IMR-90 (cell line): Measurements from ENCODE around the gene B9D1. TPM values are rescaled to one million over a fixed set of nuclear protein-coding genes. Genes with fewer than 3 reads are reported as not detected.

Experiments used
- ATAC-seq: fragments of 200-7000 bp; cut with Tn5 transposase; 2 replicates; pipeline ENCODE4 v1.9.1; 2020; ENCODE audit warnings: low read depth, mild to moderate bottlenecking, moderate library complexity
- BruUV-seq: library from RNA; stranded (reverse); fragments of 400-500 nt; replicated peaks from 2 replicates; lab custom pipeline; 2021; lab: Mats Ljungman, UMichigan
- CTCF ChIA-PET: fragments of 300-600 bp; formaldehyde crosslinking; extraction: SDS; loops from one replicate; lab custom pipeline; 2021; ENCODE audit warnings: antibody characterized with exemption; lab: Yijun Ruan, JAX
- POLR2A ChIA-PET: fragments of 300-600 bp; sonication (Branson Sonifier 250); formaldehyde crosslinking; loops from one replicate; lab custom pipeline; 2022; ENCODE audit warnings: antibody characterized with exemption; ENCODE audit not compliant: unreplicated experiment; lab: Charles Lee
- DNase-seq: peaks from one replicate; pipeline ENCODE4 v3.0.0; 2013
- H2AFZ ChIP-seq: replicated peaks from 2 replicates; pipeline ENCODE3; 2013; ENCODE audit warnings: low read length, mild to moderate bottlenecking; ENCODE audit not compliant: poor library complexity
- H2AK5ac ChIP-seq: 2 replicates; pipeline ENCODE4 v1.6.1; 2013; ENCODE audit warnings: low read depth, low read length, inconsistent platforms
- H2AK9ac ChIP-seq: replicated peaks from 2 replicates; pipeline ENCODE3; 2013; ENCODE audit warnings: mild to moderate bottlenecking, low read depth, low read length, moderate library complexity; ENCODE audit not compliant: poor library complexity
- H2BK120ac ChIP-seq: 2 replicates; pipeline ENCODE4 v1.6.1; 2013; ENCODE audit warnings: low read depth, low read length, inconsistent platforms
- H2BK15ac ChIP-seq: 3 replicates; pipeline ENCODE4 v1.6.1; 2013; ENCODE audit warnings: low read depth, low read length, inconsistent platforms
- H2BK20ac ChIP-seq: 2 replicates; pipeline ENCODE4 v1.6.1; 2013; ENCODE audit warnings: low read depth, mild to moderate bottlenecking, inconsistent platforms, low read length, moderate library complexity
- H2BK5ac ChIP-seq: 2 replicates; pipeline ENCODE4 v1.6.1; 2013; ENCODE audit warnings: mild to moderate bottlenecking, low read depth, low read length, inconsistent platforms; ENCODE audit not compliant: poor library complexity, severe bottlenecking
- H3K14ac ChIP-seq: replicated peaks from 2 replicates; pipeline ENCODE4 v1.6.1; 2013; ENCODE audit warnings: low read depth, low read length, inconsistent platforms
- H3K18ac ChIP-seq: 2 replicates; pipeline ENCODE4 v1.6.1; 2013; ENCODE audit warnings: low read depth, low read length, control low read depth
- H3K23ac ChIP-seq: 2 replicates; pipeline ENCODE4 v1.6.1; 2013; ENCODE audit warnings: low read depth, low read length, inconsistent platforms
- H3K27ac ChIP-seq: 2 replicates; pipeline ENCODE4 v1.5.1; 2013; ENCODE audit warnings: mild to moderate bottlenecking, control low read depth, low read length; ENCODE audit not compliant: insufficient read depth
- H3K27me3 ChIP-seq: 2 replicates; pipeline ENCODE4 v1.6.1; 2013; ENCODE audit warnings: low read length; ENCODE audit not compliant: control insufficient read depth, insufficient read depth
- H3K36me3 ChIP-seq: 2 replicates; pipeline ENCODE4 v1.6.1; 2013; ENCODE audit warnings: low read length, mixed read lengths; ENCODE audit not compliant: control insufficient read depth, insufficient read depth
- H3K4ac ChIP-seq: 2 replicates; pipeline ENCODE4 v1.6.1; 2013; ENCODE audit warnings: low read depth, low read length, inconsistent platforms
- H3K4me1 ChIP-seq: 2 replicates; pipeline ENCODE4 v1.6.1; 2013; ENCODE audit warnings: low read length, mixed read lengths; ENCODE audit not compliant: control insufficient read depth, insufficient read depth
- H3K4me2 ChIP-seq: 2 replicates; pipeline ENCODE4 v1.6.1; 2013; ENCODE audit warnings: low read depth, mild to moderate bottlenecking, control low read depth, low read length, moderate library complexity
- H3K4me3 ChIP-seq: 2 replicates; pipeline ENCODE4 v1.5.1; 2013; ENCODE audit warnings: low read depth, mild to moderate bottlenecking, control low read depth, low read length, moderate library complexity; ENCODE audit not compliant: insufficient read depth
- H3K56ac ChIP-seq: 2 replicates; pipeline ENCODE4 v1.6.1; 2013; ENCODE audit warnings: low read length, inconsistent platforms; ENCODE audit not compliant: insufficient read depth; ENCODE audit errors: extremely low read depth
- H3K79me1 ChIP-seq, 2 experiments: 2 replicates each; pipeline ENCODE4 v1.6.1; 2013; ENCODE audit warnings: low read length in 2 of 2, inconsistent platforms in 1 of 2, low read depth in 1 of 2
- H3K9ac ChIP-seq: 2 replicates; pipeline ENCODE4 v1.6.1; 2013; ENCODE audit warnings: low read depth, low read length, control low read depth
- H3K9me1 ChIP-seq: 2 replicates; pipeline ENCODE4 v1.6.1; 2013; ENCODE audit warnings: low read length, inconsistent platforms; ENCODE audit not compliant: insufficient read depth
- H3K9me3 ChIP-seq: 2 replicates; pipeline ENCODE4 v1.6.1; 2013; ENCODE audit warnings: low read length; ENCODE audit not compliant: control insufficient read depth, insufficient read depth
- H4K20me1 ChIP-seq: 2 replicates; pipeline ENCODE4 v1.6.1; 2013; ENCODE audit warnings: low read length, inconsistent platforms; ENCODE audit not compliant: insufficient read depth
- H4K5ac ChIP-seq: 2 replicates; pipeline ENCODE4 v1.6.1; 2013; ENCODE audit warnings: mild to moderate bottlenecking, low read depth, low read length, control low read depth
- H4K8ac ChIP-seq, 2 experiments: 2 replicates each; pipeline ENCODE4 v1.6.1; 2013; ENCODE audit warnings: low read depth in 2 of 2, low read length in 2 of 2, control low read depth in 1 of 2, inconsistent platforms in 1 of 2
- H4K91ac ChIP-seq: 2 replicates; pipeline ENCODE4 v1.6.1; 2013; ENCODE audit warnings: low read depth, low read length, inconsistent platforms; ENCODE audit not compliant: insufficient read depth
- BHLHE40 ChIP-seq: fragments of 150-350 bp; IDR thresholded peaks from 2 replicates; pipeline ENCODE4 v1.6.1; 2016; ENCODE audit warnings: mild to moderate bottlenecking, low read depth, low read length
- CEBPB ChIP-seq: IDR thresholded peaks from 2 replicates; pipeline ENCODE4 v1.6.1; 2012; ENCODE audit warnings: low read depth, low read length, improper control_type of control experiment
- CHD1 ChIP-seq: IDR thresholded peaks from 2 replicates; pipeline ENCODE4 v1.6.1; 2012; ENCODE audit warnings: low read depth, low read length, improper control_type of control experiment
- CTCF ChIP-seq: conservative IDR thresholded peaks from 2 replicates; pipeline ENCODE4 v1.5.1; 2012; ENCODE audit warnings: mild to moderate bottlenecking, low read depth, low read length, improper control_type of control experiment
- FOS ChIP-seq: fragments of 150-350 bp; IDR thresholded peaks from 2 replicates; pipeline ENCODE4 v1.6.1; 2016; ENCODE audit warnings: low read depth, low read length
- MAFK ChIP-seq: IDR thresholded peaks from 2 replicates; pipeline ENCODE4 v1.6.1; 2012; ENCODE audit warnings: low read depth, low read length, improper control_type of control experiment
- MAZ ChIP-seq: IDR thresholded peaks from 2 replicates; pipeline ENCODE4 v1.6.1; 2012; ENCODE audit warnings: low read depth, mild to moderate bottlenecking, low read length, improper control_type of control experiment, moderate library complexity, borderline replicate concordance
- MXI1 ChIP-seq: IDR thresholded peaks from 2 replicates; pipeline ENCODE4 v1.6.1; 2012; ENCODE audit warnings: low read depth, mild to moderate bottlenecking, low read length, moderate library complexity, borderline replicate concordance
- NFE2L2 ChIP-seq: fragments of 150-350 bp; IDR thresholded peaks from 2 replicates; pipeline ENCODE4 v1.6.1; 2016; ENCODE audit warnings: low read depth, mild to moderate bottlenecking, low read length
- POLR2A ChIP-seq: IDR thresholded peaks from 2 replicates; pipeline ENCODE4 v1.6.1; 2012; ENCODE audit warnings: mild to moderate bottlenecking, low read depth, low read length
- RAD21 ChIP-seq: IDR thresholded peaks from 2 replicates; pipeline ENCODE4 v1.6.1; 2012; ENCODE audit warnings: low read length, improper control_type of control experiment
- RCOR1 ChIP-seq: IDR thresholded peaks from 2 replicates; pipeline ENCODE4 v1.6.1; 2012; ENCODE audit warnings: mild to moderate bottlenecking, low read length, improper control_type of control experiment; ENCODE audit not compliant: insufficient replicate concordance
- RFX5 ChIP-seq: IDR thresholded peaks from 2 replicates; pipeline ENCODE4 v1.8.0; 2012; ENCODE audit warnings: low read depth, mild to moderate bottlenecking, low read length, moderate library complexity
- SMC3 ChIP-seq: fragments of 150-350 bp; IDR thresholded peaks from 2 replicates; pipeline ENCODE4 v1.6.1; 2016; ENCODE audit warnings: low read depth, mild to moderate bottlenecking, antibody characterized with exemption, low read length, moderate library complexity
- WGBS, 2 experiments: methylation state at CpG; one replicate each; pipeline versions ENCODE4 v1.1.5 to v1.1.7; 2013; ENCODE audit warnings: missing lambda C conversion rate in 2 of 2; ENCODE audit not compliant: insufficient read length in 1 of 2; ENCODE audit errors: extremely low coverage in 2 of 2; 5-methylcytosine and 5-hydroxymethylcytosine counted together
- dilution Hi-C: fragments of 300-500 bp; cut with HindIII; formaldehyde crosslinking; loops from one replicate; pipeline ENCODE4 v1.14.3; 2018; ENCODE audit warnings: low sequenced_read_pairs; ENCODE audit not compliant: unreplicated experiment
- in situ Hi-C: fragments of 300-500 bp; cut with MboI; formaldehyde crosslinking; loops from 3 replicates; pipeline ENCODE4 v1.14.3; 2019; ENCODE audit warnings: low sequenced_read_pairs, inconsistent platforms, mixed read lengths
- intact Hi-C: fragments of 100-400 bp; cut with micrococcal nuclease; formaldehyde crosslinking; loops from 2 replicates; pipeline ENCODE4 v1.10.0; 2022
- polyA plus RNA-seq, 3 experiments: library from polyadenylated mRNA; depleted of rRNA; stranded (reverse); fragments of >200 nt; gene quantifications; 2 replicates each; pipeline ENCODE4 v1.2.3, GENCODE V29; 2012; ENCODE audit warnings: low replicate concordance in 1 of 3
- total RNA-seq: library from RNA; depleted of rRNA; stranded (reverse); fragments of >200 nt; gene quantifications from 2 replicates; pipeline ENCODE4 v1.2.3, GENCODE V29; 2012
- TF ChIP-seq, protein P1 (sequence below): fragments of 150-350 bp; IDR thresholded peaks from 2 replicates; pipeline ENCODE4 v1.6.1; 2017; ENCODE audit warnings: mild to moderate bottlenecking, antibody characterized with exemption, low read length, low read depth

The B9D1 gene
- total and polyA plus RNA-seq, 2 of the 4 experiments (the other 2 are of a cell fraction), result 42.5 to 43.8 TPM

DNA sequence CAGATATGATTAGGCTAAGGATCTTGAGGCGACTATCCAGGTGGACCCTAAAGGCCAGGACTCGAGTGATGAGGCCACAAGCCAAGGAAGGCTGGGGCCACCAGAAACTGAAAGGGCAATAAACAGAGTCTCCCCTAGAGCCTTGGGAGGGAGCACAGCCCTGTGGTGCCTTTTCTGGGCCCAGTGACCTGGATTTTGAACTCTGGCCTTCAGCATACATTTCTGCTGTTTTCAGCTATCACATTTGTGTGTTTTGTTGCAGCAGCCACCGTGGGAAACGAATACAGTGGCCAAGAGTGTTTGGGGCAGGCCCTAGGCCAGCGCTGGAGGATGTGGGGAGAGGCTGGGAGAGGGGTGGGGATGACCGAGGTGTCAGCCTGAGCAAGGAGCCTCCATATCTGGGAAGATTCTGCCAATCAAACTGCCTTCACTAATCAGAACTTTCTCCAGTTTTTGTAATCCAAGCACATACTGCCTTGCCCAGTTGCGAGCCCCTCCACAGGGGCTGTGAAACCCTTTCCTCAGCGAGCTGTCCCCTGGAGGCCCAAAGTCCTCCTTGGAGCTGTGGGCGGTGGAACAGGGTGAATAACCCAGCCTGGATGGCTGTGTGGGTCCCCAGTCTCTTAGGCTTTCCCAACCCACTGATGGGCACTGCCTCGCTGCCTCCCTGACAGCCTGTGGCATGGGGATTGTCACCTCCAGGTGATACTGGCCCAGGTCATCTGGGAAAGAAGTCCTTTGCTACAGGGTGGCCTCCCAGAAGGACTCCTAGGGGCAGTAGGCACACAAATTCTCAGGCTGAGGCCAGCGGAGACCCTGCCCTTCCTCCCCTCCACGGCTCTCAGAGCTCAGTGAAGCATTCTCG is 16.8 kb downstream of the B9D1 start:
- H3K4me3 ChIP-seq, result no peak overlapping the region
- H3K27me3 ChIP-seq, result no peaks in the 10 kb centered on the region
- no peak overlapping the region for H3K27ac ChIP-seq
- peaks cover 8% of the 10 kb centered on the region for H4K20me1 ChIP-seq
- POLR2A ChIA-PET, result no interaction called here
- peaks cover 0 to 4% of the 10 kb centered on the region in 2 experiments; a peak in 1 of 4 replicates for H3K79me1 ChIP-seq
- peak overlapping the region; percentile 77 for H3K14ac ChIP-seq
- H3K18ac ChIP-seq, result no peak overlapping the region; the same call in 1 of the 2 replicates
- H4K8ac ChIP-seq, result no peak overlapping the region; a peak in 1 of 4 replicates
- H3K9me1 ChIP-seq, result peaks cover 24% of the 10 kb centered on the region
- no peak overlapping the region for H3K9ac ChIP-seq
- H2BK120ac ChIP-seq, result 0 out of 2 replicates have a peak overlapping the region, but pooled peaks have one; percentile 80
- CTCF ChIA-PET, result interaction anchor here (0.8 kb wide), 1 partner anchor 11 kb away, joined by 3 read pairs; no protein-coding TSS in a partner anchor
- H3K23ac ChIP-seq, result no peak overlapping the region
- intact Hi-C loops (no loop called here), dilution Hi-C loops (no loop called here), in situ Hi-C loops (no loop called here)
- no peaks in the 10 kb centered on the region for H3K9me3 ChIP-seq
- BruUV-seq, result no TSS peak
- H2AK9ac ChIP-seq, result peak overlapping the region; percentile 70
- H2BK15ac ChIP-seq, result no peak overlapping the region
- peak overlapping the region; percentile 58 for H2BK5ac ChIP-seq
- H3K4me2 ChIP-seq, result no peak overlapping the region
- H2AK5ac ChIP-seq, result peak overlapping the region; percentile 53
- H4K5ac ChIP-seq, result no peak overlapping the region
- H4K91ac ChIP-seq, result no peak overlapping the region; the same call in 1 of the 2 replicates
- H3K36me3 ChIP-seq, result no peaks in the 10 kb centered on the region
- H3K4ac ChIP-seq, result peak overlapping the region; percentile 87
- H2AFZ ChIP-seq, result no peak overlapping the region
- ATAC-seq, result no peak
- peaks cover 26% of the 10 kb centered on the region for H3K4me1 ChIP-seq
- H3K56ac ChIP-seq, result no peak overlapping the region
- 95% methylated on average over 7 of the region's 13 CpGs; no CpG with 5 or more reads in 1 of the 2 experiments for WGBS, 2 experiments
- no peak overlapping the region for H2BK20ac ChIP-seq
- DNase-seq, result no peak
- no peak for TF ChIP-seq POLR2A
- TF ChIP-seq MAZ, result no peak
- no peak for TF ChIP-seq FOS
- TF ChIP-seq NFE2L2, result no peak
- TF ChIP-seq CTCF, result no peak
- TF ChIP-seq BHLHE40, result no peak
- TF ChIP-seq SMC3, result no peak
- TF ChIP-seq RCOR1, result no peak
- TF ChIP-seq CHD1, result no peak
- no peak for TF ChIP-seq MXI1
- no peak for TF ChIP-seq MAFK
- TF ChIP-seq RAD21, result no peak
- TF ChIP-seq, protein P1, sequence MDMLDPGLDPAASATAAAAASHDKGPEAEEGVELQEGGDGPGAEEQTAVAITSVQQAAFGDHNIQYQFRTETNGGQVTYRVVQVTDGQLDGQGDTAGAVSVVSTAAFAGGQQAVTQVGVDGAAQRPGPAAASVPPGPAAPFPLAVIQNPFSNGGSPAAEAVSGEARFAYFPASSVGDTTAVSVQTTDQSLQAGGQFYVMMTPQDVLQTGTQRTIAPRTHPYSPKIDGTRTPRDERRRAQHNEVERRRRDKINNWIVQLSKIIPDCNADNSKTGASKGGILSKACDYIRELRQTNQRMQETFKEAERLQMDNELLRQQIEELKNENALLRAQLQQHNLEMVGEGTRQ, result no peak
- no peak for TF ChIP-seq CEBPB
- TF ChIP-seq RFX5, result no peak
